ENCODE data around the gene ARSG. TPM values are rescaled to one million over a fixed set of nuclear protein-coding genes. Genes with fewer than 3 reads are reported as not detected.

Gene ARSG
- total RNA-seq, 1 donor from 2014 or later, result 7.4 TPM

GRCh38 chr17:68324114-68324513 is 32.8 kb downstream of the ARSG start:
- Mint-ChIP-seq H3K4me3 (ENCODE audit: unreplicated experiment) (no peak overlapping the region), H3K27me3 (ENCODE audit: low read depth) (no peaks in the 10 kb centered on the region), H3K27ac (ENCODE audit: unreplicated experiment) (no peak overlapping the region), H3K9me3 (ENCODE audit: low read depth) (no peaks in the 10 kb centered on the region), H3K4me1 (ENCODE audit: low read depth) (no peaks in the 10 kb centered on the region), H3K36me3 (ENCODE audit: low read depth) (no peaks in the 10 kb centered on the region)
- no peak for TF ChIP-seq CTCF (IDR thresholded peaks at IDR 0.05)
- DNase-seq (ENCODE audit: low spot score), result no peak

GRCh38 chr17:68324654-68325336 is 33.5 kb downstream of the ARSG start:
- no peaks in the 10 kb centered on the region for H3K4me1 Mint-ChIP-seq (ENCODE audit: low read depth)
- H3K27me3 Mint-ChIP-seq (ENCODE audit: low read depth), result no peaks in the 10 kb centered on the region
- no peaks in the 10 kb centered on the region for H3K36me3 Mint-ChIP-seq (ENCODE audit: low read depth)
- no peak overlapping the region for H3K27ac Mint-ChIP-seq (ENCODE audit: unreplicated experiment)
- H3K4me3 Mint-ChIP-seq (ENCODE audit: unreplicated experiment), result no peak overlapping the region
- DNase-seq (ENCODE audit: low spot score), result no peak
- no peak for TF ChIP-seq CTCF (IDR thresholded peaks at IDR 0.05)
- no peaks in the 10 kb centered on the region for H3K9me3 Mint-ChIP-seq (ENCODE audit: low read depth)

GRCh38 chr17:68325961-68326360 is 34.7 kb downstream of the ARSG start:
- Mint-ChIP-seq H3K36me3 (ENCODE audit: low read depth) (no peaks in the 10 kb centered on the region), H3K9me3 (ENCODE audit: low read depth) (peaks cover 4% of the 10 kb centered on the region), H3K4me3 (ENCODE audit: unreplicated experiment) (no peak overlapping the region), H3K27ac (ENCODE audit: unreplicated experiment) (no peak overlapping the region), H3K27me3 (ENCODE audit: low read depth) (no peaks in the 10 kb centered on the region), H3K4me1 (ENCODE audit: low read depth) (no peaks in the 10 kb centered on the region)
- no peak for TF ChIP-seq CTCF (IDR thresholded peaks at IDR 0.05)
- DNase-seq (ENCODE audit: low spot score), result no peak

GRCh38 chr17:68326681-68327080 is 35.4 kb downstream of the ARSG start:
- H3K4me3 Mint-ChIP-seq (ENCODE audit: unreplicated experiment), result no peak overlapping the region
- H3K4me1 Mint-ChIP-seq (ENCODE audit: low read depth), result no peaks in the 10 kb centered on the region
- no peak for TF ChIP-seq CTCF (IDR thresholded peaks at IDR 0.05)

GRCh38 chr17:68327823-68328557 is 36.7 kb downstream of the ARSG start:
- H3K9me3 Mint-ChIP-seq (ENCODE audit: low read depth), result peaks cover 14% of the 10 kb centered on the region
- peaks cover 5% of the 10 kb centered on the region for H3K36me3 Mint-ChIP-seq (ENCODE audit: low read depth)
- H3K4me1 Mint-ChIP-seq (ENCODE audit: low read depth), result no peaks in the 10 kb centered on the region
- no peak overlapping the region for H3K27ac Mint-ChIP-seq (ENCODE audit: unreplicated experiment)
- H3K27me3 Mint-ChIP-seq (ENCODE audit: low read depth), result no peaks in the 10 kb centered on the region
- no peak for DNase-seq (ENCODE audit: low spot score)
- H3K4me3 Mint-ChIP-seq (ENCODE audit: unreplicated experiment), result no peak overlapping the region
- TF ChIP-seq CTCF (IDR thresholded peaks at IDR 0.05), result no peak

More at GRCh38 chr17:68326681-68327080, 35.4 kb downstream of the ARSG start:
- Mint-ChIP-seq H3K27ac (ENCODE audit: unreplicated experiment) (no peak overlapping the region), H3K9me3 (ENCODE audit: low read depth) (peaks cover 7% of the 10 kb centered on the region), H3K36me3 (ENCODE audit: low read depth) (peaks cover 2% of the 10 kb centered on the region), H3K27me3 (ENCODE audit: low read depth) (no peaks in the 10 kb centered on the region)
- no peak for DNase-seq (ENCODE audit: low spot score)

All from chondrocyte (in vitro differentiated cells).